ENCODE data around the gene GAS2. TPM values are rescaled to one million over a fixed set of nuclear protein-coding genes. Genes with fewer than 3 reads are reported as not detected.

Gene GAS2
- total RNA-seq, 1 experiment from 2014 or later, result 9.4 TPM

DNA sequence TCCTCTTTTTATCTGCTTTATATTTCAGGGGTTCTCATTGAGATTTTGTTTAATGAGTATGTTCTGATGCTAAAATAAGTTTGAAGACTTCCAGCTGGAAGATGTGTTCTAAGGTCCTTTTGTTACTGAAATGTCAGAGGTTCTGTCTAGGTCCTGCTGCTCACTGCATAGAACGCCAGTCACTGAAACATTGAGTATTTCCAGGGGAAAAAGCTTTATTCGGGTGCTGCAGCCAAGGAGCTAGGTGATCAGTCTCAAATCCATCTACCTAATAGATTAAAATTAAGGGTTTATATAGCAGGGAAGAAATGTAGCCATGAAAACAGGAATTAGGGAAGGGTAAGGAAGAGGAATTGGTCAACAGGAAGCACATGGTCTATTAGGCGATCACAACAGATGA lies 143.5 kb downstream of the GAS2 start:
- Histone ChIP-seq H3K4me1 (no peaks in the 10 kb centered on the region), H3K9me3 (no peaks in the 10 kb centered on the region; the same call in 1 of the 2 replicates), H3K36me3 (ENCODE audit: control insufficient read depth, insufficient read depth, low read length) (no peaks in the 10 kb centered on the region), H3K4me3 (ENCODE audit: low read depth, low read length) (no peak overlapping the region), H3K27me3 (replicated peaks; ENCODE audit: control insufficient read depth, insufficient read depth, low read length) (no peaks in the 10 kb centered on the region)
- Mint-ChIP-seq H3K27me3 (ENCODE audit: insufficient read depth, unreplicated experiment) (peaks cover 3% of the 10 kb centered on the region), H3K4me1 (ENCODE audit: low read depth, unreplicated experiment) (no peaks in the 10 kb centered on the region), H3K4me3 (ENCODE audit: unreplicated experiment) (no peak overlapping the region), H3K27ac (ENCODE audit: unreplicated experiment) (no peak overlapping the region), H3K36me3 (ENCODE audit: insufficient read depth, unreplicated experiment) (no peaks in the 10 kb centered on the region), H3K9me3 (ENCODE audit: unreplicated experiment) (peaks cover 9% of the 10 kb centered on the region)
- intact Hi-C loops (cut with micrococcal nuclease; ENCODE audit: unreplicated experiment), result no loop called here
- CTCF ChIA-PET, result no interaction called here
- BruUV-seq (replicated peaks), result no TSS peak
- TF ChIP-seq, protein P1, sequence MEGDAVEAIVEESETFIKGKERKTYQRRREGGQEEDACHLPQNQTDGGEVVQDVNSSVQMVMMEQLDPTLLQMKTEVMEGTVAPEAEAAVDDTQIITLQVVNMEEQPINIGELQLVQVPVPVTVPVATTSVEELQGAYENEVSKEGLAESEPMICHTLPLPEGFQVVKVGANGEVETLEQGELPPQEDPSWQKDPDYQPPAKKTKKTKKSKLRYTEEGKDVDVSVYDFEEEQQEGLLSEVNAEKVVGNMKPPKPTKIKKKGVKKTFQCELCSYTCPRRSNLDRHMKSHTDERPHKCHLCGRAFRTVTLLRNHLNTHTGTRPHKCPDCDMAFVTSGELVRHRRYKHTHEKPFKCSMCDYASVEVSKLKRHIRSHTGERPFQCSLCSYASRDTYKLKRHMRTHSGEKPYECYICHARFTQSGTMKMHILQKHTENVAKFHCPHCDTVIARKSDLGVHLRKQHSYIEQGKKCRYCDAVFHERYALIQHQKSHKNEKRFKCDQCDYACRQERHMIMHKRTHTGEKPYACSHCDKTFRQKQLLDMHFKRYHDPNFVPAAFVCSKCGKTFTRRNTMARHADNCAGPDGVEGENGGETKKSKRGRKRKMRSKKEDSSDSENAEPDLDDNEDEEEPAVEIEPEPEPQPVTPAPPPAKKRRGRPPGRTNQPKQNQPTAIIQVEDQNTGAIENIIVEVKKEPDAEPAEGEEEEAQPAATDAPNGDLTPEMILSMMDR (IDR thresholded peaks at IDR 0.05; ENCODE audit: insufficient read depth in 1 of 2, low read depth in 1 of 2, low read length in 1 of 2, severe bottlenecking in 1 of 2, unreplicated experiment in 1 of 2), result no peak
- POLR2A ChIA-PET, result no interaction called here
- DNase-seq, result no peak

- no peak for DNase-seq
- intact Hi-C loops (cut with micrococcal nuclease; ENCODE audit: unreplicated experiment), result no loop called here
- H3K4me3 ChIP-seq (ENCODE audit: low read depth, low read length), result no peak overlapping the region
- H3K27me3 Mint-ChIP-seq (ENCODE audit: insufficient read depth, unreplicated experiment), result no peaks in the 10 kb centered on the region
- H3K9me3 ChIP-seq, result no peaks in the 10 kb centered on the region
- no peaks in the 10 kb centered on the region for H3K36me3 Mint-ChIP-seq (ENCODE audit: insufficient read depth, unreplicated experiment)
- H3K9me3 Mint-ChIP-seq (ENCODE audit: unreplicated experiment), result no peaks in the 10 kb centered on the region
- no peaks in the 10 kb centered on the region for H3K27me3 ChIP-seq (replicated peaks; ENCODE audit: control insufficient read depth, insufficient read depth, low read length)
- ChIA-PET CTCF (no interaction called here), POLR2A (no interaction called here)
- no TSS peak for BruUV-seq (replicated peaks)
- TF ChIP-seq, protein P1 (IDR thresholded peaks at IDR 0.05; ENCODE audit: insufficient read depth in 1 of 2, low read depth in 1 of 2, low read length in 1 of 2, severe bottlenecking in 1 of 2, unreplicated experiment in 1 of 2), result no peak
- H3K4me1 ChIP-seq, result no peaks in the 10 kb centered on the region
- no peaks in the 10 kb centered on the region; the same call in 1 of the 2 replicates for H3K36me3 ChIP-seq (ENCODE audit: control insufficient read depth, insufficient read depth, low read length)
- H3K27ac Mint-ChIP-seq (ENCODE audit: unreplicated experiment), result no peak overlapping the region
- H3K4me3 Mint-ChIP-seq (ENCODE audit: unreplicated experiment), result no peak overlapping the region
- H3K4me1 Mint-ChIP-seq (ENCODE audit: low read depth, unreplicated experiment), result no peaks in the 10 kb centered on the region
Observed at GRCh38 chr11:22822203-22822602, 155.8 kb downstream of the GAS2 start.

DNA sequence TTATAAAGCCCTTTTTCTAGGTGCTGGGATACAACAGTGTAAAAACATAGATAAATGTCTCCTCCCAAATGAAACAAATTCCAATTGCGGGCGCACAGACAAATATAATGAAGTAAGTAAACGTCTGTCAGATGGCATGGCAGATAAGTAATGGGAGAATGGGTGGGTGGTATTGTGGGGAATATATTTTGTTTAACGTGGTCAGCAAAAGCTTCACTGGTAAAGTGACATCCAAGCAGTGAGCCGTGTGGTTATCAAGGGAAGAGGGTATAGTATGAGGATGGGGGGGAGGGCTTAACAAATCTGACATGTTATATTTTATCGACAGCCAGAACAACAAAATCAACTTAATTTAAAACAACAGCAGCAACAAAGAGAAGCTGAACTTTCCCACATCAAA lies 162.0 kb downstream of the GAS2 start:
- POLR2A ChIA-PET, result no interaction called here

More for the DNA sequence above, 162.0 kb downstream of the GAS2 start:
- Histone ChIP-seq H3K9me3 (no peaks in the 10 kb centered on the region), H3K4me1 (peaks cover 14% of the 10 kb centered on the region), H3K4me3 (ENCODE audit: low read depth, low read length) (peak overlapping the region; percentile 92), H3K36me3 (ENCODE audit: control insufficient read depth, insufficient read depth, low read length) (no peaks in the 10 kb centered on the region), H3K27me3 (replicated peaks; ENCODE audit: control insufficient read depth, insufficient read depth, low read length) (no peaks in the 10 kb centered on the region)
- no peak for DNase-seq
- no peaks in the 10 kb centered on the region for H3K36me3 Mint-ChIP-seq (ENCODE audit: insufficient read depth, unreplicated experiment)
- H3K4me1 Mint-ChIP-seq (ENCODE audit: low read depth, unreplicated experiment), result peaks cover 15% of the 10 kb centered on the region
- CTCF ChIA-PET, result no interaction called here
- BruUV-seq (replicated peaks), result no TSS peak
- H3K4me3 Mint-ChIP-seq (ENCODE audit: unreplicated experiment), result peak overlapping the region; percentile 87
- H3K27ac Mint-ChIP-seq (ENCODE audit: unreplicated experiment), result peak overlapping the region; percentile 38
- H3K27me3 Mint-ChIP-seq (ENCODE audit: insufficient read depth, unreplicated experiment), result no peaks in the 10 kb centered on the region
- no peaks in the 10 kb centered on the region for H3K9me3 Mint-ChIP-seq (ENCODE audit: unreplicated experiment)
- intact Hi-C loops (cut with micrococcal nuclease; ENCODE audit: unreplicated experiment), result loop anchor here (2.0 to 5.0 kb wide), 2 partner anchors 158 to 491 kb away; partner anchors contain the start of gene SLC17A6
- TF ChIP-seq, protein P1 (IDR thresholded peaks at IDR 0.05; ENCODE audit: insufficient read depth in 1 of 2, low read depth in 1 of 2, low read length in 1 of 2, severe bottlenecking in 1 of 2, unreplicated experiment in 1 of 2), result no peak

Data from Caco-2 (cell line).